CD4-positive, alpha-beta T cell treated with Interleukin-21 for 1 hour (primary cell): ENCODE results near the gene COL6A2.
A peak's percentile ranks its signal among the peaks of the same experiment; 100 is the strongest.
"Not testable (repeated sequence)": the region's sequence is repeated elsewhere in the genome, so short reads cannot be mapped to it uniquely, and the experiment has no call there.

Source experiments
- DNase-seq: peaks from one replicate; pipeline ENCODE4 v3.0.0-alpha.2; 2020

Gene COL6A2

GRCh38 chr21:46127239-46128105 is 29.6 kb downstream of the COL6A2 start:
- no peak for DNase-seq

- DNase-seq, result no peak
Observed at GRCh38 chr21:46128106-46128932, 30.4 kb downstream of the COL6A2 start.

- DNase-seq, result no peak
Observed at GRCh38 chr21:46128933-46129571, 31.1 kb downstream of the COL6A2 start.

GRCh38 chr21:46129846-46130651 is 32.1 kb downstream of the COL6A2 start:
- DNase-seq, result no peak

- DNase-seq, result no peak
Observed at GRCh38 chr21:46130831-46131587, 33.1 kb downstream of the COL6A2 start.

GRCh38 chr21:46131588-46131837 is 33.6 kb downstream of the COL6A2 start:
- no peak for DNase-seq

- DNase-seq, result no peak
Observed at GRCh38 chr21:46131838-46132651, 34.1 kb downstream of the COL6A2 start.

GRCh38 chr21:46135782-46136395 is 38.0 kb downstream of the COL6A2 start:
- no peak for DNase-seq

GRCh38 chr21:46136739-46137349 is 38.9 kb downstream of the COL6A2 start:
- no peak for DNase-seq

- no peak for DNase-seq
Observed at GRCh38 chr21:46137908-46138307, 40.0 kb downstream of the COL6A2 start.

GRCh38 chr21:46138383-46138970 is 40.6 kb downstream of the COL6A2 start:
- DNase-seq, result no peak

GRCh38 chr21:46139686-46140085 is 41.8 kb downstream of the COL6A2 start:
- no peak for DNase-seq

- not testable (repeated sequence) for DNase-seq
Observed at GRCh38 chr21:46140352-46141003, 42.6 kb downstream of the COL6A2 start.

GRCh38 chr21:46141767-46142581 is 44.1 kb downstream of the COL6A2 start:
- no peak for DNase-seq

- peak; percentile 53 for DNase-seq
Observed at GRCh38 chr21:46142582-46143473, 44.9 kb downstream of the COL6A2 start.

- DNase-seq, result no peak
Observed at GRCh38 chr21:46144464-46145070, 46.7 kb downstream of the COL6A2 start.
